ENCODE data around the gene SAMD9.
"Not testable (repeated sequence)": the region's sequence is repeated elsewhere in the genome, so short reads cannot be mapped to it uniquely, and the experiment has no call there.

The SAMD9 gene

DNA sequence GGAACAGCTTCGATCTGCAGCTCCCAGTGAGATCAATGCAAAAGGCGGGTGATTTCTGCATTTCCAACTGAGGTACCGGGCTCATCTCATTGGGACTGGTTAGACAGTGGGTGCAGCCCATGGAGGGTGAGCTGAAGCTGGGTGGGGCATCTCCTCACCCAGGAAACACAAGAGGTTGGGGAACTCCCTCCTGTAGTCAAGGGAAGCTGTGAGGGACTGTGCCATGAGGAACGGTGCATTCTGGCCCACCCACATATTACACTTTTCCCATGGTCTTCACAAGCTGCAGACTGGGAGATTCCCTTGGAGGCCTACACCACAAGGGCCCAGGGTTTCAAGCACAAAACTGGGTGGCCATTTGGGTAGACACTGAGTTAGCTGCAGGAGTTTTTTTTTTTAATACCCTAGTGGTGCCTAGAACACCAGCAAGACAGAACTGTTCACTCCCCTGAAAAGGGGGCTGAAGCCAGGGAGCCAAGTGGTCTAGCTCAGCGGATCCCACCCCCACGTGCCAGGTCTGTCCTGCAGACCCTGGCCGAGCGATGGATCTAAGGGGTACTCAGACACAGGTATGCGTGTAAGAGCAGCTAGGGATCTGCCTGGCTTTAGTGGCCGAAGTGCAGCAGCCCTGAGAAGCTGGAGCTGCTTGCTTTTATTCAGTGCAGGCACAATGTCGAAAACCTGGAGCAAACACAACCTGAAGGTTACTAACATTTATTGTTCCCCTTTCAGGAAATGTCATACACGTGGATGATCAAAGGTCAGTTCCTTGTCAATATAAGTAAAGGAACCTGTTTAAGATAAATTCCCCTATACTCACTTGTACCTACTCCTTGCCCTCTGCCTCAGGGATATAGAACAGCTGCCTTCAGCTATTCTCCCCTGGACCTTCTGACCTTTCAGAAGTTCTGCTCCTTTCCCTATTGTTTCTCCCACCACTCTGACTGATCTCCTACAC lies 3.1 kb upstream of the SAMD9 start:
- no peak for DNase-seq (ENCODE audit: low read depth)

GRCh38 chr7:93119191-93119905 lies 1.6 kb upstream of the SAMD9 start:
- no peak for DNase-seq (ENCODE audit: low read depth)

GRCh38 chr7:93117327-93117726 lies 452 bp downstream of the SAMD9 start:
- DNase-seq (ENCODE audit: low read depth): no peak

DNA sequence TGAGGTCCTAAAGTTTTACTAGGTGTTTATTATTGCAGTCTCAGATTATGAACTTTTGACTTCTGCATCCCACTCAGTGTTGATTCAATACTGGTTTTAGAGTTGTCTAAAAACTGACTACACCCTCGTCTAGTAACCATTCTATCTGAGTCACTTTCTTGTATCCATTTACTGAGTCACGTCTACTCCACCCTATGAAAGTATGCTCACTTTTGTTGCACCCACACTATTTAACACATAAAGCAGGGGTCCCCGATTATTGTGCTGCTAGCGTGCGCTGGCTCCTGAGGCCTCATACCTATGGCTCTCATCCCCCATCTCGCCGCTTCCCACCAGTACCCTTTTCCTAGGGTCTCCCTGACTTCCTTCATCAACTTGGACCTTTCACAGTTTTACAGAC lies 2.0 kb downstream of the SAMD9 start:
- no peak for DNase-seq (ENCODE audit: low read depth)

GRCh38 chr7:93108003-93108402 lies 9.8 kb downstream of the SAMD9 start:
- DNase-seq (ENCODE audit: low read depth): no peak

DNA sequence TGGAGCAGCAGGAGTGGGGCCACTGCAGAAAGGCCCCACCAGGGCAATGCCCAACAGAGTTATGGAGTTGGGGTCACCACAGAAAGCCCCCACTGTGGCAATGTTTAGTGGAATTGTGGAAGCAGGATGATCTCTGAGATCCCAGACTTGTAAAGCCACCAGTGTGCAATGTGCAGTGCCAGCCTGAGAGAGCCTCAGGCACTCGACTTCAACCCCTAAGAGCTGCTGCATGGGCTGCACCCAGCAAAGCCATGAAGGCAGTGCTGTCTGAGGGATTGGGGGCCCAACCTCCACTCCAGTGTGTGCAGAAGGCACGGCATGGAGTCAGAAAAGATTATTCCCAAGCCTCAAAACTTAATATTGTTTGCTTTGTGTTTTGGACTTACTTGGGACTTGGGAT lies 20.4 kb downstream of the SAMD9 start:
- DNase-seq (ENCODE audit: low read depth): no peak

GRCh38 chr7:93092757-93093370 lies 24.9 kb downstream of the SAMD9 start:
- no peak for DNase-seq (ENCODE audit: low read depth)

- DNase-seq (ENCODE audit: low read depth): not testable (repeated sequence)
These were observed 44.4 kb downstream of the SAMD9 start for GRCh38 chr7:93073357-93073756.

DNA sequence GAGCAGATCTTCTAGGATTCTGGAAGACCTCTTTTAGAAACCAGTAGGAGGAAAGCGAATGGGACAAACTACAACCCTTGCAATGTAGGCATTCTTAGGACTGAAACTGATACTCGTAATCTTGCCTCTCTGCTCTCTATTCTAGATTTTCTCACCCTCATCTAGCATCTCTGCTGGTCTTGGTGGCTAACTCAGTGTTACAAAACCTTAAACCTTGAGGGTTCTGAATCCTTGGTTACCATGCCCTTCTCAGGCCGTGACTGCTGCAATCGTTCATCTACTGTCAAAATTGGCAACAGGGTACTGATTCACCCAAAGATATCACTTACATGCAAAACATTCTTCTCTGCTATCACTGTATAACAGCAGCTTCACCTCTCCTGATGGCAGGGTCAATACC lies 55.2 kb downstream of the SAMD9 start:
- DNase-seq (ENCODE audit: low read depth): no peak

- DNase-seq (ENCODE audit: low read depth): no peak
These were observed 56.9 kb downstream of the SAMD9 start for GRCh38 chr7:93060865-93061264.

DNA sequence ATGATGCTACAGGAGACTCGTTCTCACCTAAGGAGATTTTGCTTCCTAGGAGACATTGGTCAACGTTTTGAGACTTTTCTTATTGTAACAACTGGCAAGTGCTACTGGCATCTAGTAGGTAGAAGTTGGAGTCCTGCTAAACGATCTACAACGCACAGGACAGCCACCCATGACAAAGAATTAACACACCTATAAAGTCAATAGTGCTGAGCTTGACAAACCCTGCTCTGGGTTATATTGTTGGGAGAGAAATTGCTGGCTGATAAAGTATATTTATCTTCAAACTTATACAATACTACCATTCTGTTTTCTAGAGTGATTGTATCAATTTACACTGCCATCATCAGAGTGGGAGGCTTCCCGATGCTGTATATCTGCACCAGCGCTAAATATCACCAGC lies 57.8 kb downstream of the SAMD9 start:
- no peak for DNase-seq (ENCODE audit: low read depth)

DNA sequence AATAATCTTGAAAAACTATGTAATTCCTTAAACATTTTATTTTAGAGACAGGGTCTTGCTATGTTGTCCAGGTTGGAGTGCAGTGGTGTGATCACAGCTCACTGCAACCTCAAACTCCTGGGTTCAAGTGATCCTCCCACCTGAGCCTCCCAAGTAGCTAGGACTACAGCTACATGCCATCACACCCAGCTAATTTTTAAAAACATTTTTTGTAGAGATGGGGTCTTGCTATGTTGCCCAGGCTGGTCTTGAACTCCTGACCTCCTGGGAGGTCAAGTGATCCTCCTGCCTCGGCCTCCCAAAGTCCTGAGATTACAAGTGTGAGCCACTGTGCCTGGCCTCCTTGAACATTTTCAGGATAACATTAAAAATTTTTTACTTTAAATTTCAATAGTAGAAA lies 61.2 kb downstream of the SAMD9 start:
- not testable (repeated sequence) for DNase-seq (ENCODE audit: low read depth)

GRCh38 chr7:93055543-93056107 lies 62.2 kb downstream of the SAMD9 start:
- no peak for DNase-seq (ENCODE audit: low read depth)

- DNase-seq (ENCODE audit: low read depth): no peak
These were observed 62.8 kb downstream of the SAMD9 start for GRCh38 chr7:93054975-93055374.

DNA sequence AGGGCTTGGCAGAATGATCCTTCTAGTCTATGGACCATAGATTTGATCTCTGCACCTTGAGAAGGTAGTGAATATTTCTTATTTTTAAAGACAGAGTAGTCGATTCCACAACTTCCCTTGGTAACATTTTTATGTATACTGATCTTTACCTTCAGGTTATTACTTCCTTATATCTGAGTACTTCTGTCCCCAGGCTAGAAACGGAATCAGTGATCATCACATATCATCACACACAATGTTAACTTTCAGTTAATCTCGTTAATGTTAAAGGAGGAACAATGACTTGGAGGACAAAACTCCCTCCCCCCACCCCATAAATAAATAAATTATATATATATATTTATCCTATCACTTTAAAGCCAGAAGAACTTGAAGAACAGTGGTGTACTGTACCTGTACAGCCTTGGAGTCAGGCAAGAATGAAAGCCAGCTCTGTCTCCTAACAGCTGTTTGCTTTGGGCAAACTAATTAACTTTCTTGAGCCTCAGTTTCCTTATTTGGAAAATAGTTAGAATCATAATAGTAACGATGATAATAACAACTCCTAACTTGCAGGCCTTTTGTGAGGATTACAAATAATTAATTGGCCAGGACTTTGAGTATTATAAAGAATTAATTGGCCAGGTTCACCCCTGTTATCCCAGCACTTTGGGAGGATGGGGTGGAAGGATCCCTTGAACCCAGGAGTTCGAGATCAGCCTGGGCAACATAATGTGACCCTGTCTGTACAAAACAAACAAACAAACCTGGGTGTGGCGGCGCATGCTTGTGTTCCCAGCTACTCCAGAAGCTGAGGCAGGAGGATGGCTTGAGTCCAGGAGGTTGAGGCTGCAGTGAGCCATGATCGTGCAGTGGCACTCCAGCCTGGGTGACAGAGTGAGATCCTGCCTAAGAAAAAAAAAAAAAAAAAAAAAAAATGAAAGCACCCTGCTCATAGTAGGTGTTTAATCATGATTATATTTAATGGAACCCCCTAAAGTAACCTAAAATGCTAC lies 63.5 kb downstream of the SAMD9 start:
- DNase-seq (ENCODE audit: low read depth): no peak

GRCh38 chr7:93053209-93053948 lies 64.4 kb downstream of the SAMD9 start:
- no peak for DNase-seq (ENCODE audit: low read depth)

- no peak for DNase-seq (ENCODE audit: low read depth)
These were observed 66.1 kb downstream of the SAMD9 start for GRCh38 chr7:93051660-93052059.

Measured in activated T-cell treated with anti-CD3 and anti-CD28 coated beads for 1 hour (primary cell).